ENCODE results near the gene HIVEP3. TPM values are rescaled to one million over a fixed set of nuclear protein-coding genes. Genes with fewer than 3 reads are reported as not detected.

HIVEP3 gene
- total RNA-seq, 4 donors from 2014 or later = 4.2 to 6.5 (median 4.7) TPM

DNA sequence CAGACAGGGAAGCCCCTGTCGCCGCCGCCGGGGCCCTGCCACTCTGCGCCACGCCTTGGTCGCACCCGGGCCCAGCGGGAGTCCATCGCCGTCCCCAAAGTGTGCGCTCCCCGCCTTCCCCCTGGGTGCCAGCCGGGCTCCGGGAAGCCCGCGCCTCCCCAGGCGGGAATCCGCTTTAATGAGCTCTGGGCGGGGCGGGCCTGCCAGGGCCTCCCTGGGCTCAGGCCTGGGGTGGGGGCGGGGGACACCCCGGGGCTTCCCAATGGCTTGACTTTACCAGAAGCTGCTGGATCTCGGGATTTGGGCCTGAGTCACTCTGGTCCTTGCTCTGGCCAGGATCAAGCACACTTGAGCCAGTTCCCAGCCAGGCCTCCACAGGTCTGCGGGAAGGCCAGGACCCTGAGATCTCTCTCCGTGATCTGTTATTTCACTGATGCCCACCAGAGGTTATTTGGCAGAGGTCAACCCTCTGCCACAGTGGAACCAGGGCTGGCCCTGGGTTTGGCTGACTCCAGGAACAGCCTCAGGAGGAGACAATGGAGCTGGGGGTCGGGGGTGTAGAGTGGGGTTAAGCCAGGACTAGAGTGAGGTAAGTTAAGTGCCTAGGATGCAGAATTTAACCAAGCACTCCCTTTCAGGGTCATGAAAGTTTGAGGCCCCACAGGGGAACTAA, 255.8 kb downstream of the HIVEP3 start:
- Histone ChIP-seq H3K4me3 (peak overlapping the region; percentile 45 to 69 (median 54)), H3K4me1 (peaks cover 0 to 45% (median 18%) of the 10 kb centered on the region in 4 donors), H3K27ac (peak overlapping the region; percentile 73 to 88 (median 84)), H3K27me3 (no peaks in the 10 kb centered on the region), H3K36me3 (no peaks in the 10 kb centered on the region), H3K9me3 (no peaks in the 10 kb centered on the region)
- DNase-seq (ENCODE audit: low spot score in 2 of 2) = no peak
- TF ChIP-seq POLR2A (IDR thresholded peaks at IDR 0.05) (no peak), EP300 (IDR thresholded peaks at IDR 0.05) (no peak), CTCF (IDR thresholded peaks at IDR 0.05) (no peak)
- 28 to 36% methylated on average over 8 to 21 of the region's 27 CpGs for WGBS, 2 donors

GRCh38 chr1:41662061-41662764, 256.5 kb downstream of the HIVEP3 start:
- Histone ChIP-seq H3K27me3 (no peaks in the 10 kb centered on the region), H3K4me1 (peaks cover 0 to 41% (median 16%) of the 10 kb centered on the region in 4 donors), H3K27ac (peak overlapping the region; percentile 73 to 88 (median 84)), H3K9me3 (no peaks in the 10 kb centered on the region), H3K36me3 (no peaks in the 10 kb centered on the region), H3K4me3 (peak overlapping the region; percentile 45 to 69 (median 54))
- 1 to 4% methylated on average over 17 to 54 of the region's 105 CpGs for WGBS, 2 donors
- DNase-seq (ENCODE audit: low spot score in 2 of 2) = peak in 1 of 2 donors; percentile 42
- TF ChIP-seq CTCF (IDR thresholded peaks at IDR 0.05) (no peak), POLR2A (IDR thresholded peaks at IDR 0.05) (peak in 1 of 2 donors; percentile 50)

DNA sequence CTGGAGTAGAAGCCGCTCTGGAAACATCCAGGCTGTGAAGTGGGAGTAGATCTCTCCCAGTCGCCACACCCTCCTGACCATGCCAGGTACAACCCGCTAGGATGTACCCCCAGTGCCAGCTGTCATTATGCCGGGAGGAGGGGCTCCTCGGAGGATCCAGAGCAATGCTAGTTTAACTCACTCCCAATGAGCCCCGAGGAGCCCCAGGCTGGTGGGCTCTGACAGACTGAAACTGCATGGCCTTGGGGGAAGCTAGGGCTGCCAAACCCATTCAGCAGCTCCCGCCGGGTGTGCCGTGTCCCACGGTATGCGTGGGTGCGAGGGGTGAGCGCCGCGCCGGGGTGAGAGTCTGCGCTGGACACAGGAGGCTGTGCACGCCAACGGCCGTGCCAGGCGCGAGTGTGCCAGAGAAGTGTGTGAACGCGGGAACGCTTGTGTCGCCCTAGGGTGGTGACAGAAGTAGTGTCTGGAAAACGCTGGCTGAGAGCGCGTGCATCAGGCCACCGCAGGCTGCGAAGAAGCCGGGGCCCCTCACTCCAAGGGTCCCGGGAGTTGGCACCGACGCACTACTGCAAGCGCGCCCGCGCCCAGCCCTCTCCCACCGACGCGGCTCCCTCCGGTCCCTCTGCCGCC, 257.2 kb downstream of the HIVEP3 start:
- TF ChIP-seq EP300 (IDR thresholded peaks at IDR 0.05) (no peak), CTCF (IDR thresholded peaks at IDR 0.05) (no peak), POLR2A (IDR thresholded peaks at IDR 0.05) (no peak)
- Histone ChIP-seq H3K4me3 (peak overlapping the region; percentile 35 to 69 (median 46)), H3K27ac (peak overlapping the region in 2 of 4 donors; percentile 45 to 73), H3K36me3 (no peaks in the 10 kb centered on the region), H3K9me3 (no peaks in the 10 kb centered on the region), H3K27me3 (no peaks in the 10 kb centered on the region), H3K4me1 (peaks cover 0 to 37% (median 13%) of the 10 kb centered on the region in 4 donors)
- no peak for DNase-seq (ENCODE audit: low spot score in 2 of 2)
- WGBS, 2 donors = 3 to 5% methylated on average over 19 to 38 of the region's 44 CpGs

DNA sequence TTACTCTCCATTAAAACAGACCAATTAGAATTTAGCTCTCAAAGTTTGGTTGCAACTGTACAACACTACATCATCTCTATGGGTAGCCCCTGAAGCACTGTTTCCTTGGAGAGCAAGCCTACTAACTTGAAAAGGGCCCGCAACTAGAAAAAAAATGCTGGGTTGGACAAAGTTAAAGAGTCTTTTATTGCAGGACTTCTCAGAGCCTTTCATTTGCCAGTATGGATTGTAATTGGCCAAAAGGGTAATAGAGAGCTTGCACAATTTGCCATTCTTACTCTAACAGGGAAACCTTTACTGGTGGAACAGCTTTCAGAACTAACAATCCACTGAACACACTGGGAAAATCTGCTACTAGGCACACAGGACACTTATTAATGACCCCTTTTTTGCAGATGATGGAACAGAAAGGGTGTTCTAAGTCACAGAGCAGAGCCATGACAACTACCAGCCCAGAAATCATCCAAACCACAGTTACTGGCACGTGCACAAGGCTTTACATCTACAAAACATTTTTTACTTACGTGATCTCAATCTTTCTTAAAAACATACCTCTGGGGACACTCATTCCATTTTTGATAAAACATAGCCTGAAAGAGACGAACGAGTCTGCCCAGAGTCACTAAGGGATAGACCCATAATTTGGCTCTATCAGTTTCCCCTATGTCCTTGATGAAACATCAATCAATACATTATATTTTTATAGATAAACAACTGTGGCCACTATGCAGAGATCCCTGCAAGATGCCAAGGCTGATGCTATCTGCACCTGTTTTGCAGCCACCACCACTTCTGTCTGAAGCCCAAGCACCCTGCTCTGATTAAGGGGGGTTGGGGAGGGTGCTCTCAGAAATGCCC, 257.9 kb downstream of the HIVEP3 start:
- Histone ChIP-seq H3K9me3 (no peaks in the 10 kb centered on the region), H3K36me3 (no peaks in the 10 kb centered on the region), H3K4me3 (peak overlapping the region in 2 of 4 donors; percentile 53 to 69), H3K27ac (no peak overlapping the region), H3K4me1 (peaks cover 0 to 40% (median 13%) of the 10 kb centered on the region in 4 donors), H3K27me3 (no peaks in the 10 kb centered on the region)
- 52 to 55% methylated on average over 5 of the region's 5 CpGs for WGBS, 2 donors
- TF ChIP-seq POLR2A (IDR thresholded peaks at IDR 0.05) = no peak
- DNase-seq (ENCODE audit: low spot score in 2 of 2) = no peak

DNA sequence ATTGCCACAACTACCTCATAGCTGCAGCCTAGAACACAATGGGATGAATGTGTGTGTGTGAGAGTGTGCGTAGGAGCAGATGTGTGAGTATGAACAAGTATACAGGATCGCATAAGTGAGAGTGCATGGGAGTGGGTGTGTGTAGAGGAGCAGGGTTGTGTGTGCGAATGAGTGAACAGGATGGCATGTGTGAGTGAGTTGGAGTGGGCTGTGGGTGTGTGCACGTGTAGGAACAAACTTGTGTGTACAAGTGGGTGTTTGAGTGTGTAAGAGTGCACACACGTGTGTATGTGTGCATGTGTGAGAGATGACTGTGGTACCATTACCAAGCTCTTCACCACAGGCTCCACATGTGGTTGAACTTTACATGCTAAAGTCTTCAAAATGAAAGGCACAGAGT, 258.8 kb downstream of the HIVEP3 start:
- no peaks in the 10 kb centered on the region for H3K27me3 ChIP-seq
- WGBS, 2 donors = 91 to 94% methylated on average over 5 of the region's 5 CpGs
- H3K27ac ChIP-seq = no peak overlapping the region
- H3K4me3 ChIP-seq = no peak overlapping the region
- no peak for DNase-seq (ENCODE audit: low spot score in 2 of 2)
- H3K36me3 ChIP-seq = no peaks in the 10 kb centered on the region
- no peaks in the 10 kb centered on the region for H3K9me3 ChIP-seq
- TF ChIP-seq EP300 (IDR thresholded peaks at IDR 0.05) (no peak), POLR2A (IDR thresholded peaks at IDR 0.05) (no peak), CTCF (IDR thresholded peaks at IDR 0.05) (no peak)
- H3K4me1 ChIP-seq = peaks cover 0 to 33% (median 13%) of the 10 kb centered on the region in 4 donors

Measured in tibial nerve (tissue), 4 donors.